Ovary (tissue), 3 donors: ENCODE data around the gene CDCP2.

Experiments
- POLR2A ChIP-seq: fragments of 450-650 bp; IDR thresholded peaks from one replicate; pipeline ENCODE4 v1.6.1; 2017; ENCODE audit warnings: antibody characterized with exemption, mild to moderate bottlenecking, moderate library complexity
- TF ChIP-seq, protein P1 (sequence below), 3 donors: fragments of 450-650 bp in 2 of 3; fragments of 200-600 bp in 1 of 3; IDR thresholded peaks; one replicate each; pipeline versions ENCODE4 v1.5.1 to v1.8.0; 2016 to 2022; ENCODE audit warnings: antibody characterized with exemption in 3 of 3, mild to moderate bottlenecking in 1 of 3
- donor health status: DM: no; HTN: no; CAD: no.

GRCh38 chr1:54105736-54106269, 47.0 kb downstream of the CDCP2 start:
- TF ChIP-seq, protein P1, sequence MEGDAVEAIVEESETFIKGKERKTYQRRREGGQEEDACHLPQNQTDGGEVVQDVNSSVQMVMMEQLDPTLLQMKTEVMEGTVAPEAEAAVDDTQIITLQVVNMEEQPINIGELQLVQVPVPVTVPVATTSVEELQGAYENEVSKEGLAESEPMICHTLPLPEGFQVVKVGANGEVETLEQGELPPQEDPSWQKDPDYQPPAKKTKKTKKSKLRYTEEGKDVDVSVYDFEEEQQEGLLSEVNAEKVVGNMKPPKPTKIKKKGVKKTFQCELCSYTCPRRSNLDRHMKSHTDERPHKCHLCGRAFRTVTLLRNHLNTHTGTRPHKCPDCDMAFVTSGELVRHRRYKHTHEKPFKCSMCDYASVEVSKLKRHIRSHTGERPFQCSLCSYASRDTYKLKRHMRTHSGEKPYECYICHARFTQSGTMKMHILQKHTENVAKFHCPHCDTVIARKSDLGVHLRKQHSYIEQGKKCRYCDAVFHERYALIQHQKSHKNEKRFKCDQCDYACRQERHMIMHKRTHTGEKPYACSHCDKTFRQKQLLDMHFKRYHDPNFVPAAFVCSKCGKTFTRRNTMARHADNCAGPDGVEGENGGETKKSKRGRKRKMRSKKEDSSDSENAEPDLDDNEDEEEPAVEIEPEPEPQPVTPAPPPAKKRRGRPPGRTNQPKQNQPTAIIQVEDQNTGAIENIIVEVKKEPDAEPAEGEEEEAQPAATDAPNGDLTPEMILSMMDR (IDR thresholded peaks at IDR 0.05), result no peak
- no peak for TF ChIP-seq POLR2A
